H1 (cell line): Measurements from ENCODE around the gene POLRMT. TPM values are rescaled to one million over a fixed set of nuclear protein-coding genes. Genes with fewer than 3 reads are reported as not detected.

ENCODE experiments used
- BCL11A ChIP-seq, 2 experiments: IDR thresholded peaks; one replicate each; pipeline ENCODE4 v1.6.1; 2011; ENCODE audit warnings: low read depth in 2 of 2, low read length in 2 of 2, mild to moderate bottlenecking in 2 of 2
- EGR1 ChIP-seq: IDR thresholded peaks from 2 replicates; pipeline ENCODE4 v1.6.1; 2011; ENCODE audit warnings: low read depth, low read length, borderline replicate concordance
- EZH2 ChIP-seq: fragments of 200-600 bp; sonication (generic); IDR thresholded peaks from 2 replicates; pipeline ENCODE4 v1.7.1; 2012; ENCODE audit warnings: low read depth, mild to moderate bottlenecking, moderate library complexity, low read length, inconsistent platforms; ENCODE audit not compliant: severe bottlenecking
- SAP30 ChIP-seq: fragments of 300-600 bp; sonication (generic); IDR thresholded peaks from 2 replicates; pipeline ENCODE4 v1.7.1; 2012; ENCODE audit warnings: low read length, moderate library complexity, mild to moderate bottlenecking, inconsistent platforms; ENCODE audit not compliant: insufficient read depth, insufficient replicate concordance
- SP4 ChIP-seq: IDR thresholded peaks from 2 replicates; pipeline ENCODE4 v1.6.1; 2012; ENCODE audit warnings: low read length, inconsistent platforms
- TEAD4 ChIP-seq: IDR thresholded peaks from 2 replicates; pipeline ENCODE4 v1.6.1; 2012; ENCODE audit warnings: low read depth, low read length, inconsistent platforms, mixed read lengths
- polyA plus RNA-seq, 7 experiments: library from polyadenylated mRNA; depleted of rRNA in 3 of 7; stranded (reverse) in 5 of 7; unstranded in 2 of 7; fragments of >200 nt in 5 of 7; fragments of 200-250 nt in 2 of 7; gene quantifications; 1 replicate in 5 of 7; 2 replicates in 1 of 7; 4 replicates in 1 of 7; pipeline versions ENCODE4 v1.2.1 to v1.2.3, GENCODE V29; 2011 to 2013; ENCODE audit warnings: missing spikeins in 2 of 7, mixed read lengths in 2 of 7
- total RNA-seq: library from RNA; stranded (reverse); fragmentation: NEBNext Ultra II Directional; extraction: Animal tissue kit (Norgen Biotek cat#: 25700); gene quantifications from 2 replicates; pipeline ENCODE4 v1.2.1, GENCODE V29; 2021
- TF ChIP-seq, protein P1 (sequence below): fragments of 300-600 bp; sonication (generic); IDR thresholded peaks from 2 replicates; pipeline ENCODE4 v1.7.1; 2012; ENCODE audit warnings: low read length, moderate library complexity, mild to moderate bottlenecking, inconsistent platforms; ENCODE audit not compliant: insufficient replicate concordance

The POLRMT gene
- total and polyA plus RNA-seq, 2 of the 8 experiments (the other 6 are each of a cell fraction or from before 2014, with no cell fraction given): 93.0 to 111 TPM

GRCh38 chr19:647566-648284, 14.4 kb upstream of the POLRMT start (continued):
- TF ChIP-seq SAP30: no peak
- no peak for TF ChIP-seq EGR1
- no peak for TF ChIP-seq EZH2
- TF ChIP-seq TEAD4: no peak
- TF ChIP-seq SP4: no peak
- TF ChIP-seq, protein P1, sequence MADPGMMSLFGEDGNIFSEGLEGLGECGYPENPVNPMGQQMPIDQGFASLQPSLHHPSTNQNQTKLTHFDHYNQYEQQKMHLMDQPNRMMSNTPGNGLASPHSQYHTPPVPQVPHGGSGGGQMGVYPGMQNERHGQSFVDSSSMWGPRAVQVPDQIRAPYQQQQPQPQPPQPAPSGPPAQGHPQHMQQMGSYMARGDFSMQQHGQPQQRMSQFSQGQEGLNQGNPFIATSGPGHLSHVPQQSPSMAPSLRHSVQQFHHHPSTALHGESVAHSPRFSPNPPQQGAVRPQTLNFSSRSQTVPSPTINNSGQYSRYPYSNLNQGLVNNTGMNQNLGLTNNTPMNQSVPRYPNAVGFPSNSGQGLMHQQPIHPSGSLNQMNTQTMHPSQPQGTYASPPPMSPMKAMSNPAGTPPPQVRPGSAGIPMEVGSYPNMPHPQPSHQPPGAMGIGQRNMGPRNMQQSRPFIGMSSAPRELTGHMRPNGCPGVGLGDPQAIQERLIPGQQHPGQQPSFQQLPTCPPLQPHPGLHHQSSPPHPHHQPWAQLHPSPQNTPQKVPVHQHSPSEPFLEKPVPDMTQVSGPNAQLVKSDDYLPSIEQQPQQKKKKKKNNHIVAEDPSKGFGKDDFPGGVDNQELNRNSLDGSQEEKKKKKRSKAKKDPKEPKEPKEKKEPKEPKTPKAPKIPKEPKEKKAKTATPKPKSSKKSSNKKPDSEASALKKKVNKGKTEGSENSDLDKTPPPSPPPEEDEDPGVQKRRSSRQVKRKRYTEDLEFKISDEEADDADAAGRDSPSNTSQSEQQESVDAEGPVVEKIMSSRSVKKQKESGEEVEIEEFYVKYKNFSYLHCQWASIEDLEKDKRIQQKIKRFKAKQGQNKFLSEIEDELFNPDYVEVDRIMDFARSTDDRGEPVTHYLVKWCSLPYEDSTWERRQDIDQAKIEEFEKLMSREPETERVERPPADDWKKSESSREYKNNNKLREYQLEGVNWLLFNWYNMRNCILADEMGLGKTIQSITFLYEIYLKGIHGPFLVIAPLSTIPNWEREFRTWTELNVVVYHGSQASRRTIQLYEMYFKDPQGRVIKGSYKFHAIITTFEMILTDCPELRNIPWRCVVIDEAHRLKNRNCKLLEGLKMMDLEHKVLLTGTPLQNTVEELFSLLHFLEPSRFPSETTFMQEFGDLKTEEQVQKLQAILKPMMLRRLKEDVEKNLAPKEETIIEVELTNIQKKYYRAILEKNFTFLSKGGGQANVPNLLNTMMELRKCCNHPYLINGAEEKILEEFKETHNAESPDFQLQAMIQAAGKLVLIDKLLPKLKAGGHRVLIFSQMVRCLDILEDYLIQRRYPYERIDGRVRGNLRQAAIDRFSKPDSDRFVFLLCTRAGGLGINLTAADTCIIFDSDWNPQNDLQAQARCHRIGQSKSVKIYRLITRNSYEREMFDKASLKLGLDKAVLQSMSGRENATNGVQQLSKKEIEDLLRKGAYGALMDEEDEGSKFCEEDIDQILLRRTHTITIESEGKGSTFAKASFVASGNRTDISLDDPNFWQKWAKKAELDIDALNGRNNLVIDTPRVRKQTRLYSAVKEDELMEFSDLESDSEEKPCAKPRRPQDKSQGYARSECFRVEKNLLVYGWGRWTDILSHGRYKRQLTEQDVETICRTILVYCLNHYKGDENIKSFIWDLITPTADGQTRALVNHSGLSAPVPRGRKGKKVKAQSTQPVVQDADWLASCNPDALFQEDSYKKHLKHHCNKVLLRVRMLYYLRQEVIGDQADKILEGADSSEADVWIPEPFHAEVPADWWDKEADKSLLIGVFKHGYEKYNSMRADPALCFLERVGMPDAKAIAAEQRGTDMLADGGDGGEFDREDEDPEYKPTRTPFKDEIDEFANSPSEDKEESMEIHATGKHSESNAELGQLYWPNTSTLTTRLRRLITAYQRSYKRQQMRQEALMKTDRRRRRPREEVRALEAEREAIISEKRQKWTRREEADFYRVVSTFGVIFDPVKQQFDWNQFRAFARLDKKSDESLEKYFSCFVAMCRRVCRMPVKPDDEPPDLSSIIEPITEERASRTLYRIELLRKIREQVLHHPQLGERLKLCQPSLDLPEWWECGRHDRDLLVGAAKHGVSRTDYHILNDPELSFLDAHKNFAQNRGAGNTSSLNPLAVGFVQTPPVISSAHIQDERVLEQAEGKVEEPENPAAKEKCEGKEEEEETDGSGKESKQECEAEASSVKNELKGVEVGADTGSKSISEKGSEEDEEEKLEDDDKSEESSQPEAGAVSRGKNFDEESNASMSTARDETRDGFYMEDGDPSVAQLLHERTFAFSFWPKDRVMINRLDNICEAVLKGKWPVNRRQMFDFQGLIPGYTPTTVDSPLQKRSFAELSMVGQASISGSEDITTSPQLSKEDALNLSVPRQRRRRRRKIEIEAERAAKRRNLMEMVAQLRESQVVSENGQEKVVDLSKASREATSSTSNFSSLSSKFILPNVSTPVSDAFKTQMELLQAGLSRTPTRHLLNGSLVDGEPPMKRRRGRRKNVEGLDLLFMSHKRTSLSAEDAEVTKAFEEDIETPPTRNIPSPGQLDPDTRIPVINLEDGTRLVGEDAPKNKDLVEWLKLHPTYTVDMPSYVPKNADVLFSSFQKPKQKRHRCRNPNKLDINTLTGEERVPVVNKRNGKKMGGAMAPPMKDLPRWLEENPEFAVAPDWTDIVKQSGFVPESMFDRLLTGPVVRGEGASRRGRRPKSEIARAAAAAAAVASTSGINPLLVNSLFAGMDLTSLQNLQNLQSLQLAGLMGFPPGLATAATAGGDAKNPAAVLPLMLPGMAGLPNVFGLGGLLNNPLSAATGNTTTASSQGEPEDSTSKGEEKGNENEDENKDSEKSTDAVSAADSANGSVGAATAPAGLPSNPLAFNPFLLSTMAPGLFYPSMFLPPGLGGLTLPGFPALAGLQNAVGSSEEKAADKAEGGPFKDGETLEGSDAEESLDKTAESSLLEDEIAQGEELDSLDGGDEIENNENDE: no peak
- TF ChIP-seq BCL11A (IDR thresholded peaks at IDR 0.05; ENCODE audit: low read depth in 2 of 2, low read length in 2 of 2): no peak
- TF ChIP-seq, all 59 proteins: peak for 0
